Choroid plexus epithelial cell (primary cell): ENCODE measurements around the gene CTSD.
A peak's percentile ranks its signal among the peaks of the same experiment; 100 is the strongest.

Source experiments
- DNase-seq: peaks from one replicate; pipeline ENCODE4 v3.0.0-alpha.2; 2010; ENCODE audit warnings: low read depth
- H3K4me3 ChIP-seq: 2 replicates; pipeline ENCODE4 v1.5.1; 2011; ENCODE audit warnings: low read depth, mild to moderate bottlenecking, control low read depth, low read length, moderate library complexity
- TF ChIP-seq, protein P1 (sequence below): conservative IDR thresholded peaks from 2 replicates; pipeline ENCODE4 v1.5.1; 2011; ENCODE audit warnings: low read depth, mild to moderate bottlenecking, control low read depth, inconsistent platforms, low read length, moderate library complexity

The CTSD gene

DNA sequence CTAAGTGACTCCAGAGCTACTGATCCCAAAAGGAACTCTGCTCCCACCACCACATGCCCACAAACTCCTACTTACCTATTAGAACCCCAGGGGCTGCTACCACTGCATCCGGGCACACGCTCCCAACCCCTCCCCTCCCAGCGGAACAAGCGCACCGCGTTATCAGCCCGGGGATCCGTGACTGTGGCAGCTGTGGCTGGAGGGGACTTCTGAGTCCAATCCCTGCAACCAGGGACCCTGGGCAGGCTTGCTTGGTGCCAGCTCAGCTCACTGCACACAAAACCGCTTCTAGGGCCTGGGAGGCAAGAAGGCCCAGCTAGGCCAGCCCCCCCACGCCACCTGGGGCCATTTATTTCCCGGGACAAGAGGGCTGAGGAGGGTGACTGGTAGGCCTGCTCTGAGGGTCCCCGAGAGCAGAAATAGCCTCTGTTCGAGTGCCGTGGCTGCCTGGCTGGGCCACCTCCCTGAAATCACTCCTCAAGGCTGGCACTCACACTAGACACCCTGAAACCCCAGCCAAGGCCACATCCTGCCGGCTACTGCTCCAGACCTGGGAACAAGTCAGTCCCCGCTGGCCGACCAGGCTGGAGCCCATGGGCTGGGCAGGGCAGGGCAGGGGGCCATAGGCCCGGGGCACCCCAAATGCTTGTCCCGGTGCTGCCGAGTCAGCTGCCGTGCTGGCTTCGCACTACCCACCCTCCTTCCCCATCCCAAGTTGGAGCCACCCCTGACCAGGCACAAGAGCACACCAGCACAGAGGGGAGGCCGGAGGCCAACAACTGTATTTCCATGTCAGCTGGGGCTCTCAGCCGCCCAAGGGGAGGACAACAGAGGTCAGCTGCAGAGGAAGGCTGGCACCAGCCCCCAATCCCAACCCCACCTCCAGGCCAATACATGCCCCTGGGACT, 11.5 kb downstream of the CTSD start:
- DNase-seq = no peak
- no peak overlapping the region for H3K4me3 ChIP-seq
- TF ChIP-seq, protein P1, sequence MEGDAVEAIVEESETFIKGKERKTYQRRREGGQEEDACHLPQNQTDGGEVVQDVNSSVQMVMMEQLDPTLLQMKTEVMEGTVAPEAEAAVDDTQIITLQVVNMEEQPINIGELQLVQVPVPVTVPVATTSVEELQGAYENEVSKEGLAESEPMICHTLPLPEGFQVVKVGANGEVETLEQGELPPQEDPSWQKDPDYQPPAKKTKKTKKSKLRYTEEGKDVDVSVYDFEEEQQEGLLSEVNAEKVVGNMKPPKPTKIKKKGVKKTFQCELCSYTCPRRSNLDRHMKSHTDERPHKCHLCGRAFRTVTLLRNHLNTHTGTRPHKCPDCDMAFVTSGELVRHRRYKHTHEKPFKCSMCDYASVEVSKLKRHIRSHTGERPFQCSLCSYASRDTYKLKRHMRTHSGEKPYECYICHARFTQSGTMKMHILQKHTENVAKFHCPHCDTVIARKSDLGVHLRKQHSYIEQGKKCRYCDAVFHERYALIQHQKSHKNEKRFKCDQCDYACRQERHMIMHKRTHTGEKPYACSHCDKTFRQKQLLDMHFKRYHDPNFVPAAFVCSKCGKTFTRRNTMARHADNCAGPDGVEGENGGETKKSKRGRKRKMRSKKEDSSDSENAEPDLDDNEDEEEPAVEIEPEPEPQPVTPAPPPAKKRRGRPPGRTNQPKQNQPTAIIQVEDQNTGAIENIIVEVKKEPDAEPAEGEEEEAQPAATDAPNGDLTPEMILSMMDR = no peak

DNA sequence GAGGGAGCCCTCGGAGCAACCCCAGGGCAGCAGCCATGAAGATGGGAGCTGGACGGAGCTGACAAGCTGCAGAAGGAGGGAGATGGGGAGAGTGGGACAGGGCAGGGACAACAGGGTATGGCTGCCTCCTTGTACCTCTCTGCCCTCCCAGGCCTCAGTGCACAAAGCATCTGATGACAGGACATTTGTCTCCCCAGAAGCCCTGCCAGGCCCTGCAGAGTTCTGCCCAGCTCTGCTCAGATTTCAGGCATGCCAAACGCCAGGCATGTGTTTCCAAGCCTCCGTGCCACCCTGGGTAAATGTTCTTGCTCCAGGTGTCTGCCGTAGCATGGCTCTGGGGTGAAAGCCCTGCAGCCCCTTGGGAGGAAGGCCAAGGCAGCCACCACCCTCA, 12.2 kb downstream of the CTSD start:
- TF ChIP-seq, protein P1 = no peak
- DNase-seq = no peak
- H3K4me3 ChIP-seq = no peak overlapping the region

GRCh38 chr11:1750840-1751530, 12.7 kb downstream of the CTSD start:
- TF ChIP-seq, protein P1 = no peak
- DNase-seq = no peak
- H3K4me3 ChIP-seq = no peak overlapping the region

DNA sequence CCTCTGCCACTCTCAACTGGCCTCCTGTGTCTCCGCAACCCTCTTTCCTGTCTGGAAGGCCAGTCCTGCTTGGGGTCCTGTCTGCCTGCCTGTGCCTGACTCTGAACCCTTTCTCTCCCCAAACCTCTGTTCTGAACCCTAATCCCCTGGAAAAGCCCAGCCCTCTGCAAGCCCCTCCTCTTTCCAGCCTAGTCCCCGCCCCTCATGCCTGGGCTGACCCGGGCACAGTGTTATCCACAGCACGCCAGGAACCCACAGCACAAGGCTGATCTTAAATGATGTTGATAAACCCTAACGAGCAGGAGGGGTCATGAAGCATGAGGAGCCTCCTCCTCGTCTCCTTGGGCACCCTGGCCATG, 13.3 kb downstream of the CTSD start, which contains the start of gene IFITM10:
Gene IFITM10 (minus strand): TSS at position 115 of the 359 bp plus-strand sequence. CDS start 153 bp downstream, outside the sequence.
- no peak for DNase-seq
- peak within 1 kb of the TSS; percentile 13 for H3K4me3 ChIP-seq
- TF ChIP-seq, protein P1 = no peak

DNA sequence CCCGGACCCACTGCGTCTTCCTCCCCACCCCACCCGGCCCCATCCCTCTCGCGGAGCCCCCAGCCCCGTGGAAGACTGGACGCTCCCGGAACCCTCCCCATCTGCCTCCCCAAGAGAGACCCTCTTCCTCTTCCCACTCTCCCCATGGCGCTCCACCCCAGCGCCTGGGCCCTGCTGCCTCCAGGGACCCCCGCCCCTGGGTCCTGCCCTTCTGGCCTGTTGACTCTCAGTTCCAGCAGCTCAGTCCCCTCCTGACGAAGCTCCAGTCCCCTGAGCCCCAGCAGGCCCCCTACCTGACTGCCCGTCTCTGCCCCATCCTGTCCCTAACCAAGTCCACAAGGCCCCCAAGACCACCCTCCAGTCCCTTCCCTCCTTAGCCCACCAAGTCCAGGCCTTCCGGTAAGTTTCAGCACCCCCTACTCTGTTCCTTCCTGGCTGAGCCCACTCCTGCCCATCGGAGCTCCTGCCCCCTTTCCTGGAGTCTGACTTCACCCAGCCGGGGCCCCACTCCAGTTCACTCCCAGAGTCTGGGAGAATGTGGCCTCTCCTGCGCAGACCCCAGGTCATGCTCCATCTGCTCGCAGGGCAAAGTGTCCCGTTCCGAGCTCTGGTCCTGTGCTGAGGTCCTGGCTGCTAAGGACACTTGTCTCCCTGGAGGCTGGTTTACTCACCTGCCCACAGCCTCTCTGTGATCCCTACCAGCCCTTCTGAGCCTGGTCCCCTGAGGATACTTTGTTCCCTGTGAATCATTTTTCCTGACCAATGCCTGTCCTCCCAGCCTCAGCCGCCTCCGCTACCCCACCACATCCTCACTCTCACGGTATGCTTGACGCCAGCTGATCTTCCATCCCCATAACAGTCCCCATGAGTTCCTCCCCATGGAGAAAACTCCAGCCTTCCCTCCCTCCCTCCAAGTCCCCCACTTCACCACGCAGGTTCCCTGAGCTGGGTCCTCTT, 14.1 kb downstream of the CTSD start:
- TF ChIP-seq, protein P1 = no peak
- peak; percentile 77 for DNase-seq
- H3K4me3 ChIP-seq = peak overlapping the region; percentile 13

DNA sequence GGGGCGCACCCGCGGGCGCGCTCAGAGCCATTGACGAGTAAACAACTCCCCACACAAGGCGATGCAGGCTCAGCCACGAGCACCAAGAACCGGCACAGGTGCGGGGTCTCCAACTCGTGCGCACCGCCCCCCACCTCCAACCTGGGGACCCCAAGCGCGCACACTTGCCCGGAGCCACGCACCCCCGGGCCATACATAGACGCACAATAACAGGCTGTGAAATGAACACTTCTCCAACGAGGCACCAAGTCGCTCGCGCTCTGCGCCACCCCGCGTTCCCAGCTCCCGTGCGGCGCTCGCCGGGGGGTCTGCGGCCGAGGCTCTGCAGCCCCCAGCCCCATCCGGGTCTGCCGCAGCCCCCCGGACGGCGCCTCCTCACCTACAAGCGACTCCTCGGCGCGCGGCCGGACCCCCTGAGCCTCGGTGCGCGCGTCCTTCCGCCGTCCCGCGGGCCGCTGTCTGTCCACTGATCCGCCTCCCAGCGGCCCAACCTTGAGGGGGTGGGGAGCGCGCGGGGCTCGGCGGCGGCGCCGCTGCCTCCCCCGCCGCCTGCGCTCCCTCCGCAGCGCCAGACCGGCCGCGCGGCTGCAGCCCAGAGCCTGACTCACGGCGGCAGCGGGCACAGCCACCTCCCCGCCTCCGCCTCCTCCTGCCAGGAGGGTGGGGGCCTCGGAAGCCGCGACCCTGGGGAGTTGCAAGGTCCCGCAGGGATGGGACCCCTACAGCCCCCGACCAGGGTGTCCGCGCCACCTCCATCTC, 14.9 kb downstream of the CTSD start:
- no peak for DNase-seq
- TF ChIP-seq, protein P1 = no peak
- peak overlapping the region; percentile 40 for H3K4me3 ChIP-seq
